RKO (cell line): Measurements from ENCODE around the gene OTOP2.

Experiments used
- DNase-seq: peaks from one replicate; pipeline ENCODE4 v3.0.0-alpha.2; 2016; ENCODE audit warnings: low spot score

The OTOP2 gene

GRCh38 chr17:74925242-74925641 is 1.2 kb downstream of the OTOP2 start:
- DNase-seq: no peak

GRCh38 chr17:74928786-74929185 is 4.7 kb downstream of the OTOP2 start:
- no peak for DNase-seq

- DNase-seq: no peak
These were observed 6.5 kb downstream of the OTOP2 start for GRCh38 chr17:74930535-74931036.

- no peak for DNase-seq
These were observed 11.0 kb downstream of the OTOP2 start for GRCh38 chr17:74935048-74935447.

GRCh38 chr17:74935585-74936469 is 11.8 kb downstream of the OTOP2 start, which contains the start of gene OTOP3:
TSS of gene OTOP3 (plus strand) at chr17:74935898. CDS start at chr17:74935922, 24 bp downstream.
- no peak for DNase-seq

- no peak for DNase-seq
These were observed 12.4 kb downstream of the OTOP2 start for GRCh38 chr17:74936470-74936799.

GRCh38 chr17:74937064-74938051 is 13.3 kb downstream of the OTOP2 start:
- DNase-seq: no peak

- no peak for DNase-seq
These were observed 14.3 kb downstream of the OTOP2 start for GRCh38 chr17:74938194-74938950.

- DNase-seq: no peak
These were observed 15.5 kb downstream of the OTOP2 start for GRCh38 chr17:74939534-74939933.

GRCh38 chr17:74941128-74941725 is 17.2 kb downstream of the OTOP2 start:
- no peak for DNase-seq

GRCh38 chr17:74943808-74944522 is 19.9 kb downstream of the OTOP2 start:
- no peak for DNase-seq

GRCh38 chr17:74945543-74945942 is 21.5 kb downstream of the OTOP2 start:
- DNase-seq: no peak

- DNase-seq: no peak
These were observed 22.6 kb downstream of the OTOP2 start for GRCh38 chr17:74946641-74947040.

- no peak for DNase-seq
These were observed 23.1 kb downstream of the OTOP2 start for GRCh38 chr17:74947041-74947754.

GRCh38 chr17:74949455-74950115 is 25.5 kb downstream of the OTOP2 start:
- no peak for DNase-seq

- DNase-seq: no peak
These were observed 26.1 kb downstream of the OTOP2 start for GRCh38 chr17:74950207-74950606.

- no peak for DNase-seq
These were observed 27.0 kb downstream of the OTOP2 start for GRCh38 chr17:74951065-74951464.

- no peak for DNase-seq
These were observed 27.8 kb downstream of the OTOP2 start for GRCh38 chr17:74951680-74952421.
